H1 (cell line): ENCODE measurements around the gene MDH1. TPM values are rescaled to one million over a fixed set of nuclear protein-coding genes. Genes with fewer than 3 reads are reported as not detected.

Experiments used
- CTCF ChIA-PET: fragments of 300-600 bp; sonication (Branson Sonifier 250); formaldehyde crosslinking; loops from one replicate; lab custom pipeline; 2021; ENCODE audit not compliant: partially characterized antibody; lab: Charles Lee
- POLR2A ChIA-PET: fragments of 300-600 bp; sonication (Branson Sonifier 250); formaldehyde crosslinking; loops from one replicate; lab custom pipeline; 2021; ENCODE audit warnings: inconsistent platforms; ENCODE audit not compliant: partially characterized antibody; lab: Charles Lee
- DNase-seq, 2 experiments: peaks; one replicate each; pipeline versions ENCODE4 v3.0.0 to v3.0.0-alpha.2; 2010 to 2022; ENCODE audit warnings: low spot score in 2 of 2, low read depth in 1 of 2, mixed read lengths in 1 of 2
- FAIRE-seq: peaks from 2 replicates; lab custom pipeline; 2011; peaks lifted over from hg19 to GRCh38; lab: Jason Lieb, UNC
- H2AFZ ChIP-seq: 2 replicates; pipeline ENCODE4 v1.8.1; 2012; ENCODE audit warnings: low read length, inconsistent platforms
- H2AK5ac ChIP-seq: 2 replicates; pipeline ENCODE4 v1.6.1; 2013; ENCODE audit warnings: low read depth, low read length
- H2BK120ac ChIP-seq: replicated peaks from 2 replicates; pipeline ENCODE3; 2013; ENCODE audit warnings: low read depth, low read length, inconsistent platforms
- H2BK12ac ChIP-seq: 2 replicates; pipeline ENCODE4 v1.6.1; 2013; ENCODE audit warnings: low read depth, low read length
- H2BK15ac ChIP-seq: 2 replicates; pipeline ENCODE4 v1.6.1; 2013; ENCODE audit warnings: low read length
- H2BK20ac ChIP-seq: 2 replicates; pipeline ENCODE4 v1.6.1; 2013; ENCODE audit warnings: low read length
- H2BK5ac ChIP-seq: 2 replicates; pipeline ENCODE4 v1.6.1; 2013; ENCODE audit warnings: low read depth, low read length
- H3K14ac ChIP-seq: 2 replicates; pipeline ENCODE4 v1.6.1; 2013; ENCODE audit warnings: inconsistent platforms; ENCODE audit not compliant: insufficient read length
- H3K18ac ChIP-seq: 2 replicates; pipeline ENCODE4 v1.6.1; 2013; ENCODE audit warnings: low read length; ENCODE audit errors: extremely low read depth
- H3K23ac ChIP-seq: 2 replicates; pipeline ENCODE4 v1.6.1; 2013; ENCODE audit warnings: inconsistent platforms; ENCODE audit not compliant: insufficient read length
- H3K23me2 ChIP-seq: 2 replicates; pipeline ENCODE4 v1.6.1; 2013; ENCODE audit warnings: low read depth, low read length
- H3K27ac ChIP-seq: 2 replicates; pipeline ENCODE4 v1.6.1; 2011; ENCODE audit warnings: low read depth, low read length, inconsistent platforms
- H3K27me3 ChIP-seq, 4 experiments: replicated peaks in 1 of 4; 1 replicate in 1 of 4; 2 replicates in 3 of 4; pipeline versions ENCODE4 v1.6.1 to v1.8.1; 2011 to 2013; ENCODE audit warnings: low read length in 3 of 4, mild to moderate bottlenecking in 3 of 4, inconsistent platforms in 2 of 4, mixed read lengths in 2 of 4, moderate library complexity in 1 of 4; ENCODE audit not compliant: control insufficient read depth in 3 of 4, insufficient read depth in 3 of 4; ENCODE audit errors: extremely low read depth in 1 of 4
- H3K36me3 ChIP-seq, 4 experiments: 2 replicates each; pipeline versions ENCODE4 v1.6.1 to v1.8.1; 2011 to 2013; ENCODE audit warnings: mild to moderate bottlenecking in 4 of 4, low read length in 3 of 4, moderate library complexity in 2 of 4, control low read depth in 1 of 4, inconsistent platforms in 1 of 4; ENCODE audit not compliant: insufficient read depth in 4 of 4, control insufficient read depth in 2 of 4
- H3K4ac ChIP-seq: replicated peaks from 2 replicates; pipeline ENCODE3; 2013; ENCODE audit warnings: low read length, low read depth, mixed read lengths, inconsistent platforms; ENCODE audit not compliant: insufficient read length
- H3K4me1 ChIP-seq, 4 experiments: replicated peaks in 1 of 4; 1 replicate in 1 of 4; 2 replicates in 3 of 4; pipeline versions ENCODE4 v1.6.1 to v1.8.1; 2011 to 2013; ENCODE audit warnings: low read length in 3 of 4, inconsistent platforms in 2 of 4, mixed read lengths in 1 of 4; ENCODE audit not compliant: insufficient read depth in 4 of 4, control insufficient read depth in 3 of 4
- H3K4me2 ChIP-seq, 2 experiments: 2 replicates each; pipeline versions ENCODE4 v1.6.1 to v1.8.1; 2011 to 2013; ENCODE audit warnings: low read depth in 2 of 2, low read length in 2 of 2, control low read depth in 1 of 2, inconsistent platforms in 1 of 2, mild to moderate bottlenecking in 1 of 2; ENCODE audit not compliant: insufficient read depth in 1 of 2
- H3K4me3 ChIP-seq, 4 experiments: fragments of 200-600, 300-600 bp in 1 of 4; sonication (generic), shearing (Covaris generic), sonication (Bioruptor Twin) in 1 of 4; 2 replicates each; pipeline versions ENCODE4 v1.5.1 to v1.8.1; 2011 to 2016; ENCODE audit warnings: low read length in 4 of 4, low read depth in 3 of 4, control low read depth in 2 of 4, inconsistent platforms in 2 of 4, mild to moderate bottlenecking in 2 of 4, mixed read lengths in 1 of 4, moderate library complexity in 1 of 4; ENCODE audit not compliant: insufficient read depth in 2 of 4; ENCODE audit errors: extremely low read depth in 1 of 4
- H3K56ac ChIP-seq: replicated peaks from 2 replicates; pipeline ENCODE3; 2013; ENCODE audit warnings: low read depth, mild to moderate bottlenecking, mixed read lengths, low read length, inconsistent platforms; ENCODE audit not compliant: insufficient read length
- H3K79me1 ChIP-seq: 2 replicates; pipeline ENCODE4 v1.6.1; 2013; ENCODE audit warnings: low read depth, low read length, control low read depth
- H3K79me2 ChIP-seq, 2 experiments: 2 replicates each; pipeline versions ENCODE4 v1.6.1 to v1.8.1; 2012 to 2013; ENCODE audit warnings: low read length in 2 of 2, mild to moderate bottlenecking in 2 of 2, inconsistent platforms in 1 of 2; ENCODE audit not compliant: insufficient read depth in 2 of 2, control insufficient read depth in 1 of 2
- H3K9ac ChIP-seq, 4 experiments: replicated peaks in 1 of 4; 1 replicate in 1 of 4; 2 replicates in 3 of 4; pipeline versions ENCODE4 v1.6.1 to v1.8.1; 2011 to 2013; ENCODE audit warnings: low read depth in 3 of 4, low read length in 3 of 4, control low read depth in 2 of 4, mild to moderate bottlenecking in 2 of 4, moderate library complexity in 2 of 4, inconsistent platforms in 1 of 4; ENCODE audit errors: extremely low read depth in 1 of 4
- H3K9me3 ChIP-seq, 2 experiments: 2 replicates each; pipeline versions ENCODE4 v1.6.1 to v1.8.1; 2012 to 2013; ENCODE audit warnings: mild to moderate bottlenecking in 2 of 2, moderate library complexity in 2 of 2, control low read depth in 1 of 2, inconsistent platforms in 1 of 2, low read depth in 1 of 2, low read length in 1 of 2, mixed read lengths in 1 of 2; ENCODE audit not compliant: insufficient read depth in 2 of 2
- H4K20me1 ChIP-seq, 2 experiments: replicated peaks in 1 of 2; 2 replicates each; pipeline versions ENCODE3 to v1.8.1; 2011 to 2013; ENCODE audit warnings: inconsistent platforms in 2 of 2, low read length in 2 of 2, mild to moderate bottlenecking in 1 of 2; ENCODE audit not compliant: insufficient read depth in 2 of 2, control insufficient read depth in 1 of 2
- H4K5ac ChIP-seq: 2 replicates; pipeline ENCODE4 v1.6.1; 2013; ENCODE audit warnings: low read length, low read depth, mixed read lengths, inconsistent platforms; ENCODE audit not compliant: insufficient read length
- H4K8ac ChIP-seq: 2 replicates; pipeline ENCODE4 v1.8.0; 2013; ENCODE audit warnings: mild to moderate bottlenecking, moderate library complexity, low read length, inconsistent platforms; ENCODE audit not compliant: insufficient read depth; ENCODE audit errors: extremely low read depth
- H4K91ac ChIP-seq: replicated peaks from 2 replicates; pipeline ENCODE3; 2013; ENCODE audit warnings: low read length, mixed read lengths, inconsistent platforms; ENCODE audit not compliant: insufficient read length
- ASH2L ChIP-seq: fragments of 200-600, 300-600 bp; sonication (generic); IDR thresholded peaks from one replicate; pipeline ENCODE4 v1.7.1; 2017; ENCODE audit warnings: low read length
- BCL11A ChIP-seq, 2 experiments: IDR thresholded peaks; one replicate each; pipeline ENCODE4 v1.6.1; 2011; ENCODE audit warnings: low read depth in 2 of 2, low read length in 2 of 2, mild to moderate bottlenecking in 2 of 2
- TBP ChIP-seq: IDR thresholded peaks from 2 replicates; pipeline ENCODE4 v1.6.1; 2011; ENCODE audit warnings: low read depth, low read length, improper control_type of control experiment
- WGBS, 2 experiments: shearing (Covaris generic) in 1 of 2; methylation state at CpG; one replicate each; pipeline versions ENCODE4 v1.1.6 to v1.1.7; 2013 to 2015; ENCODE audit warnings: low lambda C conversion rate in 2 of 2, mixed read lengths in 2 of 2, inconsistent platforms in 1 of 2, low coverage in 1 of 2, missing lambda C conversion rate in 1 of 2; ENCODE audit not compliant: insufficient replicate concordance in 2 of 2, insufficient coverage in 1 of 2, insufficient read length in 1 of 2; ENCODE audit errors: extremely low coverage in 1 of 2, missing lambda C conversion rate in 1 of 2; 5-methylcytosine and 5-hydroxymethylcytosine counted together
- polyA plus RNA-seq, 7 experiments: library from polyadenylated mRNA; depleted of rRNA in 3 of 7; stranded (reverse) in 5 of 7; unstranded in 2 of 7; fragments of >200 nt in 5 of 7; fragments of 200-250 nt in 2 of 7; gene quantifications; 1 replicate in 5 of 7; 2 replicates in 1 of 7; 4 replicates in 1 of 7; pipeline versions ENCODE4 v1.2.1 to v1.2.3, GENCODE V29; 2011 to 2013; ENCODE audit warnings: missing spikeins in 2 of 7, mixed read lengths in 2 of 7
- total RNA-seq: library from RNA; stranded (reverse); fragmentation: NEBNext Ultra II Directional; extraction: Animal tissue kit (Norgen Biotek cat#: 25700); gene quantifications from 2 replicates; pipeline ENCODE4 v1.2.1, GENCODE V29; 2021

The MDH1 gene
- total and polyA plus RNA-seq, 2 of the 8 experiments (the other 6 are each of a cell fraction or from before 2014, with no cell fraction given), result 353 to 376 TPM

DNA sequence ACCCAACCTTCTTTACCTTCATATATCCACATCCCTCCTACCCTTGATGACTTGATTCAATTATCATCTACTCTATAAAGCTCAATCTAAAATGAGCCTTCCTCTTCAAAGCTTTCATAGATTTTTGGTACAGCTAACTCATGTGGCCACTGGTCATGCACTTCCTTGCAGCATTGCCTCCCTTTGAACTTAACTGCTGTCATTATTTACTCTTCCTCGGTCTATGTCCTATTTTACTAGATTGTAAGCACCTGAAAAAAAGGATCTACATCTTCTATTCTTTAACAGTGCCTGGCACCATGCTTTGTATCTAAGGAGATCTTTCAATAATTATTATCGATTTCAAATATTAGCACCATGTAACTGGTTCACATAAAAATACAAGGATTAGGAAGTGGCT is 30.6 kb downstream of the MDH1 start:
- Histone ChIP-seq H3K18ac (no peak overlapping the region), H2BK120ac (no peak overlapping the region), H2AK5ac (no peak overlapping the region), H3K4me1 (peaks cover 2 to 28% (median 12%) of the 10 kb centered on the region in 4 experiments), H2AFZ (no peak overlapping the region), H2BK20ac (0 out of 2 replicates have a peak overlapping the region, but pooled peaks have one; percentile 56), H3K79me1 (no peaks in the 10 kb centered on the region), H2BK15ac (no peak overlapping the region), H3K56ac (no peak overlapping the region), H3K27ac (no peak overlapping the region), H3K27me3 (no peaks in the 10 kb centered on the region), H3K9ac (no peak overlapping the region), H3K4me3 (no peak overlapping the region; a peak in 1 of 8 replicates), H2BK12ac (no peak overlapping the region), H4K5ac (no peak overlapping the region), H3K4me2 (no peak overlapping the region), H3K23me2 (0 out of 2 replicates have a peak, but pooled peaks cover 4% of the 10 kb centered on the region), H3K36me3 (peaks cover 0 to 15% (median 4%) of the 10 kb centered on the region in 4 experiments; a peak in 2 of 8 replicates), H2BK5ac (no peak overlapping the region), H3K4ac (no peak overlapping the region), H4K91ac (no peak overlapping the region), H3K79me2 (no peaks in the 10 kb centered on the region), H4K8ac (no peak overlapping the region), H3K14ac (no peak overlapping the region), H3K23ac (no peak overlapping the region), H4K20me1 (no peaks in the 10 kb centered on the region), H3K9me3 (peaks cover 9 to 21% of the 10 kb centered on the region in 2 experiments)
- no peak for FAIRE-seq
- WGBS, 2 experiments, result 98% methylated on average over 2 of the region's 2 CpGs; no CpG with 5 or more reads in 1 of the 2 experiments
- ChIA-PET POLR2A (interaction anchor here (1.2 to 4.7 kb wide), 4 partner anchors 13 to 223 kb away, joined by 3 to 21 read pairs (median 12); partner anchors contain the start of genes MDH1, UGP2 and WDPCP), CTCF (interaction anchor here (1.6 kb wide), 1 partner anchor 70 kb away, joined by 4 read pairs; no protein-coding TSS in a partner anchor)
- no peak for DNase-seq
- TF ChIP-seq ASH2L, result no peak
- TF ChIP-seq BCL11A (IDR thresholded peaks at IDR 0.05; ENCODE audit: low read depth in 2 of 2, low read length in 2 of 2), result no peak
- no peak for TF ChIP-seq TBP
